Left cardiac atrium (tissue), 4 donors: Measurements from ENCODE around the gene CTBP2. TPM values are rescaled to one million over a fixed set of nuclear protein-coding genes. Genes with fewer than 3 reads are reported as not detected.

Experiments used
- ATAC-seq, 2 donors: fragments of 200-7000 bp; cut with Tn5 transposase; one replicate each; pipeline ENCODE4 v1.9.1; 2020; ENCODE audit warnings: mild to moderate bottlenecking in 2 of 2, moderate library complexity in 2 of 2
- DNase-seq: peaks from one replicate; pipeline ENCODE4 v3.0.0-alpha.2; 2020
- intact Hi-C, 2 donors: fragments of 100-400 bp; cut with DNase I; formaldehyde crosslinking; loops; one replicate each; pipeline versions ENCODE4 v1.14.1 to v1.15.1; 2022 to 2023
- microRNA-seq, 2 donors: library from miRNA; unstranded; fragments of <30 nt; microRNA quantifications; one replicate each; pipeline ENCODE4 v1.2.0, GENCODE V29; 2020
- total RNA-seq, 2 donors: library from RNA; stranded (reverse); fragmentation: NEBNext Ultra II Directional; extraction: Animal tissue kit (Norgen Biotek cat#: 25700); gene quantifications; one replicate each; pipeline ENCODE4 v1.2.1, GENCODE V29; 2021
- donor health status: DM: no; HTN: yes; CAD: no.
- donor health status: DM: no; HTN: yes; CAD: no; lungs with severe emphysema.
- donor health status: DM: yes; HTN: yes; CAD: no.
- donor health status: Dilated cardiomyopathy.

CTBP2 gene
- total RNA-seq, 2 donors from 2014 or later: 30.8 to 36.8 TPM

DNA sequence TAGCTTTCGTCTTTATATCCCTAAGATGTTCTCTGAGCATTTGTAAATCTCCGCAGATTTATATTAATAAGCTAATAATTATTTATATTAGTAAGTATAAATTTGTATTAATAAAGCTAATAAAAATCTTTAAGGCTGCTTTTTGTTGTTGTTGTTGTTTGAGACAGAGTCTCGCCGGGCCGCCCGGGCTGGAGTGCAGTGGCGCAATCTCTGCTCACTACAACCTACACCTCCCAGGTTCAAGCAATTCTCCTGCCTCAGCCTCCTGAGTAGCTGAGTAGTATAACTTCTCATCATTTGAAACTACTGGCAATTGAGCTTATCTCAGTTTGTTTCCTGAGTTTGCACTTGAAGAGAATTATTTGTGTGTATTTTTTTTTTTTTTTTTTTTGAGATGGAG, 223.6 kb downstream of the CTBP2 start:
- DNase-seq: no peak
- intact Hi-C loops: no loop called here
- no peak for ATAC-seq

DNA sequence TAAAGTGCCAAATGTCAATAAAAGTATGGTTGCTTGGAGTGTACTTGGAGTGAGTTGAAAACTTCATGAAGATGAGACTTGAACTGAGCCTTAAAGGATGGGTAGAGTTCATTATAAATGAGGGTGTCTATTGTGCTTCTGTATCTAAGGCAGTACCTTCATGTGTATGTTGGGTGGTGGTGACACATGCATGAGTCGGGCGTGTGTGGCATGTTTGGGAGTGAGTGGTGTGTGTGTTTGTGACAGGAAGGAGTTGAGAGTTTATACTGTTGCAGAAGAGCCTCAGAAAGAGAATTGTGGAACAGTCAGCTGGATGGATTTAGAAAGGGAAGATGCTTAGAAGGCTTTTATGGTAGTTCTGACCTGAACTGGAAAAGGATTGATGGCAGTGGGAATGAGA, 224.4 kb downstream of the CTBP2 start:
- ATAC-seq (peak in 1 of 2 donors; percentile 22), DNase-seq (no peak)
- intact Hi-C loops: no loop called here

Small RNAs within 50 kb of the gene (microRNA-seq; reads per million reads assigned to microRNA genes)
- 0 to 0.27 reads per million in 2 donors for gene MIR4296

Other genes with a start within 250 kb of the CTBP2 start
- 10 to 100 TPM; 22.9 to 25.7 TPM for gene ZRANB1, start 218.4 kb downstream of the CTBP2 start, total RNA-seq